ENCODE measurements around the gene UFL1.
"Not testable (repeated sequence)": the region's sequence is repeated elsewhere in the genome, so short reads cannot be mapped to it uniquely, and the experiment has no call there.

The UFL1 gene

GRCh38 chr6:96521644-96522464 is at the start of gene UFL1:
Gene UFL1, plus strand, starts transcription at chr6:96521806. Its CDS starts 68 bp downstream, at chr6:96521874.
- peaks cover 16% of the 10 kb centered on the region for H3K36me3 Mint-ChIP-seq (ENCODE audit: low read depth)
- peak within 1 kb of the TSS; percentile 97 for H3K4me3 Mint-ChIP-seq
- no peaks in the 10 kb centered on the region for H3K27me3 Mint-ChIP-seq
- DNase-seq (peak; percentile 94), ATAC-seq (peak; percentile 97)
- peak within 1 kb of the TSS; percentile 94 for H3K27ac Mint-ChIP-seq
- no peaks in the 10 kb centered on the region for H3K9me3 Mint-ChIP-seq
- H3K4me1 Mint-ChIP-seq: peaks cover 20% of the 10 kb centered on the region

- not testable (repeated sequence) for H3K27me3 Mint-ChIP-seq; H3K36me3 Mint-ChIP-seq (ENCODE audit: low read depth); H3K4me1 Mint-ChIP-seq; H3K4me3 Mint-ChIP-seq; H3K27ac Mint-ChIP-seq; ATAC-seq; DNase-seq
- H3K9me3 Mint-ChIP-seq: peaks cover 19% of the 10 kb centered on the region
Measured at GRCh38 chr6:96472291-96472690, 49.3 kb upstream of the UFL1 start.

GRCh38 chr6:96478695-96479094 is 42.9 kb upstream of the UFL1 start:
- no peak overlapping the region for H3K4me3 Mint-ChIP-seq
- peaks cover 39% of the 10 kb centered on the region for H3K9me3 Mint-ChIP-seq
- no peaks in the 10 kb centered on the region for H3K27me3 Mint-ChIP-seq
- DNase-seq: no peak
- no peak for ATAC-seq
- H3K27ac Mint-ChIP-seq: no peak overlapping the region
- H3K36me3 Mint-ChIP-seq (ENCODE audit: low read depth): no peaks in the 10 kb centered on the region
- no peaks in the 10 kb centered on the region for H3K4me1 Mint-ChIP-seq

GRCh38 chr6:96491926-96492325 is 29.7 kb upstream of the UFL1 start:
- H3K4me1 Mint-ChIP-seq: no peaks in the 10 kb centered on the region
- ATAC-seq (no peak), DNase-seq (no peak)
- H3K4me3 Mint-ChIP-seq: no peak overlapping the region
- H3K27me3 Mint-ChIP-seq: no peaks in the 10 kb centered on the region
- H3K9me3 Mint-ChIP-seq: peaks cover 40% of the 10 kb centered on the region
- no peak overlapping the region for H3K27ac Mint-ChIP-seq
- H3K36me3 Mint-ChIP-seq (ENCODE audit: low read depth): peaks cover under 1% of the 10 kb centered on the region

- Mint-ChIP-seq H3K27me3 (no peaks in the 10 kb centered on the region), H3K4me3 (no peak overlapping the region), H3K4me1 (peaks cover 29% of the 10 kb centered on the region), H3K36me3 (ENCODE audit: low read depth) (peaks cover 9% of the 10 kb centered on the region), H3K9me3 (peaks cover 29% of the 10 kb centered on the region), H3K27ac (no peak overlapping the region)
- DNase-seq: no peak
- peak; percentile 20 for ATAC-seq
Measured at GRCh38 chr6:96499781-96500180, 21.8 kb upstream of the UFL1 start.

- H3K4me1 Mint-ChIP-seq: peaks cover 22% of the 10 kb centered on the region
- no peaks in the 10 kb centered on the region for H3K27me3 Mint-ChIP-seq
- peaks cover 23% of the 10 kb centered on the region for H3K9me3 Mint-ChIP-seq
- ATAC-seq (no peak), DNase-seq (no peak)
- no peak overlapping the region for H3K4me3 Mint-ChIP-seq
- no peak overlapping the region for H3K27ac Mint-ChIP-seq
- H3K36me3 Mint-ChIP-seq (ENCODE audit: low read depth): peaks cover 10% of the 10 kb centered on the region
Measured at GRCh38 chr6:96502915-96503314, 18.7 kb upstream of the UFL1 start.

GRCh38 chr6:96505363-96505762 is 16.2 kb upstream of the UFL1 start:
- no peaks in the 10 kb centered on the region for H3K27me3 Mint-ChIP-seq
- DNase-seq (no peak), ATAC-seq (no peak)
- no peak overlapping the region for H3K27ac Mint-ChIP-seq
- peaks cover 17% of the 10 kb centered on the region for H3K36me3 Mint-ChIP-seq (ENCODE audit: low read depth)
- no peak overlapping the region for H3K4me3 Mint-ChIP-seq
- H3K9me3 Mint-ChIP-seq: peaks cover 23% of the 10 kb centered on the region
- H3K4me1 Mint-ChIP-seq: peaks cover 3% of the 10 kb centered on the region

- peaks cover 11% of the 10 kb centered on the region for H3K9me3 Mint-ChIP-seq
- no peak overlapping the region for H3K4me3 Mint-ChIP-seq
- H3K27me3 Mint-ChIP-seq: no peaks in the 10 kb centered on the region
- no peaks in the 10 kb centered on the region for H3K4me1 Mint-ChIP-seq
- DNase-seq (no peak), ATAC-seq (no peak)
- H3K27ac Mint-ChIP-seq: no peak overlapping the region
- H3K36me3 Mint-ChIP-seq (ENCODE audit: low read depth): peaks cover 25% of the 10 kb centered on the region
Measured at GRCh38 chr6:96509281-96509680, 12.3 kb upstream of the UFL1 start.

- Mint-ChIP-seq H3K4me3 (peak overlapping the region; percentile 97), H3K9me3 (no peaks in the 10 kb centered on the region), H3K27ac (no peak overlapping the region), H3K4me1 (peaks cover 20% of the 10 kb centered on the region), H3K36me3 (ENCODE audit: low read depth) (peaks cover 7% of the 10 kb centered on the region), H3K27me3 (no peaks in the 10 kb centered on the region)
- ATAC-seq: peak; percentile 4
- DNase-seq: no peak
Measured at GRCh38 chr6:96520171-96521115, 1.2 kb upstream of the UFL1 start.

GRCh38 chr6:96521306-96521643 is 331 bp upstream of the UFL1 start:
- Mint-ChIP-seq H3K36me3 (ENCODE audit: low read depth) (peaks cover 12% of the 10 kb centered on the region), H3K4me3 (peak overlapping the region; percentile 97), H3K9me3 (no peaks in the 10 kb centered on the region), H3K4me1 (peaks cover 20% of the 10 kb centered on the region), H3K27me3 (no peaks in the 10 kb centered on the region), H3K27ac (peak overlapping the region; percentile 94)
- ATAC-seq (no peak), DNase-seq (no peak)

GRCh38 chr6:96522465-96523009 is 931 bp downstream of the UFL1 start:
- Mint-ChIP-seq H3K27me3 (no peaks in the 10 kb centered on the region), H3K4me1 (peaks cover 21% of the 10 kb centered on the region), H3K27ac (peak overlapping the region; percentile 94), H3K36me3 (ENCODE audit: low read depth) (peaks cover 21% of the 10 kb centered on the region), H3K4me3 (peak overlapping the region; percentile 97), H3K9me3 (no peaks in the 10 kb centered on the region)
- no peak for DNase-seq
- ATAC-seq: peak; percentile 29

GRCh38 chr6:96528193-96528592 is 6.6 kb downstream of the UFL1 start:
- H3K4me1 Mint-ChIP-seq: peaks cover 16% of the 10 kb centered on the region
- DNase-seq (no peak), ATAC-seq (no peak)
- H3K27me3 Mint-ChIP-seq: no peaks in the 10 kb centered on the region
- H3K36me3 Mint-ChIP-seq (ENCODE audit: low read depth): peaks cover 60% of the 10 kb centered on the region
- no peak overlapping the region for H3K27ac Mint-ChIP-seq
- no peaks in the 10 kb centered on the region for H3K9me3 Mint-ChIP-seq
- no peak overlapping the region for H3K4me3 Mint-ChIP-seq

GRCh38 chr6:96532399-96532798 is 10.8 kb downstream of the UFL1 start:
- peaks cover 8% of the 10 kb centered on the region for H3K4me1 Mint-ChIP-seq
- peaks cover 54% of the 10 kb centered on the region for H3K36me3 Mint-ChIP-seq (ENCODE audit: low read depth)
- no peaks in the 10 kb centered on the region for H3K9me3 Mint-ChIP-seq
- no peak overlapping the region for H3K4me3 Mint-ChIP-seq
- ATAC-seq (no peak), DNase-seq (no peak)
- no peak overlapping the region for H3K27ac Mint-ChIP-seq
- no peaks in the 10 kb centered on the region for H3K27me3 Mint-ChIP-seq

GRCh38 chr6:96537726-96538125 is 16.1 kb downstream of the UFL1 start:
- H3K27ac Mint-ChIP-seq: no peak overlapping the region
- peaks cover 37% of the 10 kb centered on the region for H3K36me3 Mint-ChIP-seq (ENCODE audit: low read depth)
- ATAC-seq: no peak

More at GRCh38 chr6:96537726-96538125, 16.1 kb downstream of the UFL1 start:
- H3K4me1 Mint-ChIP-seq: no peaks in the 10 kb centered on the region
- no peak overlapping the region for H3K4me3 Mint-ChIP-seq
- no peak for DNase-seq
- no peaks in the 10 kb centered on the region for H3K9me3 Mint-ChIP-seq
- H3K27me3 Mint-ChIP-seq: no peaks in the 10 kb centered on the region

Measured in activated naive CD8-positive, alpha-beta T cell treated with anti-CD3 and anti-CD28 coated beads, Interleukin-2, amount 50 U/mL, for 24 hours (primary cell).